ENCODE measurements around the gene FMN1.

FMN1 gene

GRCh38 chr15:33009026-33009425 is 185.5 kb downstream of the FMN1 start:
- no peak for TF ChIP-seq CTCF (IDR thresholded peaks at IDR 0.05; ENCODE audit: borderline replicate concordance, control extremely low read depth, extremely low read depth, insufficient read depth, missing control alignments)

GRCh38 chr15:33008284-33008995 is 186.1 kb downstream of the FMN1 start:
- TF ChIP-seq CTCF (IDR thresholded peaks at IDR 0.05; ENCODE audit: borderline replicate concordance, control extremely low read depth, extremely low read depth, insufficient read depth, missing control alignments) = no peak
- no peak for DNase-seq (ENCODE audit: low spot score)
- in situ Hi-C loops (cut with MboI; ENCODE audit: low sequenced_read_pairs, unreplicated experiment) = no loop called here

More at GRCh38 chr15:33009026-33009425, 185.5 kb downstream of the FMN1 start:
- in situ Hi-C loops (cut with MboI; ENCODE audit: low sequenced_read_pairs, unreplicated experiment) = no loop called here
- DNase-seq (ENCODE audit: low spot score) = no peak

GRCh38 chr15:33007303-33007855 is 187.1 kb downstream of the FMN1 start:
- TF ChIP-seq CTCF (IDR thresholded peaks at IDR 0.05; ENCODE audit: borderline replicate concordance, control extremely low read depth, extremely low read depth, insufficient read depth, missing control alignments) = no peak
- in situ Hi-C loops (cut with MboI; ENCODE audit: low sequenced_read_pairs, unreplicated experiment) = no loop called here
- no peak for DNase-seq (ENCODE audit: low spot score)

GRCh38 chr15:33005582-33005981 is 188.9 kb downstream of the FMN1 start:
- TF ChIP-seq CTCF (IDR thresholded peaks at IDR 0.05; ENCODE audit: borderline replicate concordance, control extremely low read depth, extremely low read depth, insufficient read depth, missing control alignments) = no peak
- in situ Hi-C loops (cut with MboI; ENCODE audit: low sequenced_read_pairs, unreplicated experiment) = no loop called here
- DNase-seq (ENCODE audit: low spot score) = no peak

- no peak for TF ChIP-seq CTCF (IDR thresholded peaks at IDR 0.05; ENCODE audit: borderline replicate concordance, control extremely low read depth, extremely low read depth, insufficient read depth, missing control alignments)
Measured at GRCh38 chr15:33001926-33002325, 192.6 kb downstream of the FMN1 start.

GRCh38 chr15:32998979-32999672 is 195.4 kb downstream of the FMN1 start:
- in situ Hi-C loops (cut with MboI; ENCODE audit: low sequenced_read_pairs, unreplicated experiment) = loop anchor here (10.0 to 25.0 kb wide), 2 partner anchors 154 to 337 kb away; no protein-coding TSS in a partner anchor
- DNase-seq (ENCODE audit: low spot score) = no peak
- TF ChIP-seq CTCF (IDR thresholded peaks at IDR 0.05; ENCODE audit: borderline replicate concordance, control extremely low read depth, extremely low read depth, insufficient read depth, missing control alignments) = no peak

More at GRCh38 chr15:33001926-33002325, 192.6 kb downstream of the FMN1 start:
- no peak for DNase-seq (ENCODE audit: low spot score)
- in situ Hi-C loops (cut with MboI; ENCODE audit: low sequenced_read_pairs, unreplicated experiment) = no loop called here
